CD4-positive, CD25-positive, alpha-beta regulatory T cell (primary cell): Measurements from ENCODE around the gene RGS12. TPM values are rescaled to one million over a fixed set of nuclear protein-coding genes. Genes with fewer than 3 reads are reported as not detected.

Source experiments
- ATAC-seq, 2 donors: fragments of 150-1000 bp; cut with Tn5 transposase; one replicate each; pipeline ENCODE4 v1.10.0; 2021; ENCODE audit warnings: low read depth in 2 of 2, moderate number of reproducible peaks in 2 of 2, moderate library complexity in 1 of 2
- DNase-seq, 3 donors: peaks; one replicate each; pipeline versions ENCODE4 v3.0.0 to v3.0.0-alpha.2; 2012 to 2022; ENCODE audit warnings: mixed read lengths in 1 of 3
- H3K27ac ChIP-seq: one replicate; pipeline ENCODE4 v1.7.0; 2013; ENCODE audit warnings: mild to moderate bottlenecking, low read length; ENCODE audit not compliant: insufficient read depth, poor library complexity, severe bottlenecking
- H3K27me3 ChIP-seq: one replicate; pipeline ENCODE4 v1.7.0; 2013; ENCODE audit warnings: low read length; ENCODE audit not compliant: control insufficient read depth, insufficient read depth
- H3K36me3 ChIP-seq: one replicate; pipeline ENCODE4 v1.7.0; 2013; ENCODE audit warnings: mild to moderate bottlenecking, low read length, moderate library complexity; ENCODE audit not compliant: control insufficient read depth, insufficient read depth
- H3K4me1 ChIP-seq: 2 replicates; pipeline ENCODE4 v1.7.0; 2013; ENCODE audit warnings: mild to moderate bottlenecking, low read length; ENCODE audit not compliant: insufficient read depth, control insufficient read depth, poor library complexity, severe bottlenecking
- H3K4me3 ChIP-seq: one replicate; pipeline ENCODE4 v1.7.0; 2013; ENCODE audit warnings: low read depth, mild to moderate bottlenecking, low read length, moderate library complexity
- H3K9me3 ChIP-seq, 2 experiments: 1 replicate in 1 of 2; 2 replicates in 1 of 2; pipeline ENCODE4 v1.7.0; 2013; ENCODE audit warnings: low read length in 2 of 2, mild to moderate bottlenecking in 1 of 2, moderate library complexity in 1 of 2; ENCODE audit not compliant: control insufficient read depth in 2 of 2
- H3K27ac Mint-ChIP-seq, 3 donors: one replicate each; pipeline ENCODE4 v1.8.0; 2020 to 2022; ENCODE audit warnings: mild to moderate bottlenecking in 3 of 3, mixed read lengths in 3 of 3, moderate library complexity in 2 of 3
- H3K27me3 Mint-ChIP-seq: one replicate; pipeline ENCODE4 v1.8.0; 2022; ENCODE audit warnings: mild to moderate bottlenecking, mixed read lengths
- H3K36me3 Mint-ChIP-seq: one replicate; pipeline ENCODE4 v1.8.0; 2020; ENCODE audit warnings: mixed read lengths
- H3K4me1 Mint-ChIP-seq, 4 donors: one replicate each; pipeline ENCODE4 v1.8.0; 2020 to 2022; ENCODE audit warnings: mixed read lengths in 4 of 4, mild to moderate bottlenecking in 1 of 4
- H3K4me3 Mint-ChIP-seq, 4 donors: one replicate each; pipeline ENCODE4 v1.8.0; 2020 to 2022; ENCODE audit warnings: mild to moderate bottlenecking in 4 of 4, mixed read lengths in 4 of 4, moderate library complexity in 3 of 4
- H3K9me3 Mint-ChIP-seq, 7 donors: one replicate each; pipeline ENCODE4 v1.8.0; 2020 to 2022; ENCODE audit warnings: mixed read lengths in 7 of 7, mild to moderate bottlenecking in 3 of 7, moderate library complexity in 2 of 7
- polyA plus RNA-seq, 4 donors: library from polyadenylated mRNA; unstranded; fragments of 300-500 nt; fragmentation: Illumina TruSeq; gene quantifications; one replicate each; pipeline ENCODE4 v1.2.3, GENCODE V29; 2021
- total RNA-seq: library from RNA; stranded (reverse); gene quantifications from one replicate; pipeline ENCODE4 v1.2.3, GENCODE V29; 2022

RGS12 gene
- total and polyA plus RNA-seq, 5 donors from 2014 or later = 3.7 to 27.6 (median 6.6) TPM

GRCh38 chr4:3257103-3257555 is 35.7 kb upstream of the RGS12 start:
- no peak overlapping the region for H3K4me3 Mint-ChIP-seq
- no peak overlapping the region for H3K27ac Mint-ChIP-seq
- Histone ChIP-seq H3K27ac (no peak overlapping the region), H3K4me1 (no peaks in the 10 kb centered on the region), H3K27me3 (no peaks in the 10 kb centered on the region), H3K36me3 (no peaks in the 10 kb centered on the region), H3K9me3 (no peaks in the 10 kb centered on the region), H3K4me3 (no peak overlapping the region)
- no peak for ATAC-seq
- H3K4me1 Mint-ChIP-seq = no peaks in the 10 kb centered on the region
- DNase-seq = no peak
- no peaks in the 10 kb centered on the region for H3K9me3 Mint-ChIP-seq
- no peaks in the 10 kb centered on the region for H3K27me3 Mint-ChIP-seq
- no peaks in the 10 kb centered on the region for H3K36me3 Mint-ChIP-seq

GRCh38 chr4:3257556-3258482 is 35.0 kb upstream of the RGS12 start:
- Histone ChIP-seq H3K27me3 (no peaks in the 10 kb centered on the region), H3K4me3 (no peak overlapping the region), H3K9me3 (no peaks in the 10 kb centered on the region), H3K36me3 (no peaks in the 10 kb centered on the region), H3K27ac (no peak overlapping the region), H3K4me1 (no peaks in the 10 kb centered on the region)
- Mint-ChIP-seq H3K36me3 (no peaks in the 10 kb centered on the region), H3K4me3 (no peak overlapping the region), H3K4me1 (no peaks in the 10 kb centered on the region), H3K27me3 (no peaks in the 10 kb centered on the region), H3K27ac (no peak overlapping the region), H3K9me3 (no peaks in the 10 kb centered on the region)
- DNase-seq (no peak), ATAC-seq (no peak)

GRCh38 chr4:3261411-3262207 is 31.2 kb upstream of the RGS12 start:
- no peaks in the 10 kb centered on the region for H3K4me1 ChIP-seq
- no peak overlapping the region for H3K27ac Mint-ChIP-seq
- no peak for ATAC-seq

GRCh38 chr4:3262208-3263052 is 30.4 kb upstream of the RGS12 start:
- Histone ChIP-seq H3K4me1 (no peaks in the 10 kb centered on the region), H3K36me3 (no peaks in the 10 kb centered on the region), H3K4me3 (no peak overlapping the region), H3K27ac (no peak overlapping the region), H3K9me3 (no peaks in the 10 kb centered on the region), H3K27me3 (no peaks in the 10 kb centered on the region)
- H3K4me3 Mint-ChIP-seq = no peak overlapping the region
- no peaks in the 10 kb centered on the region for H3K4me1 Mint-ChIP-seq
- peaks cover 3% of the 10 kb centered on the region for H3K36me3 Mint-ChIP-seq
- H3K9me3 Mint-ChIP-seq = no peaks in the 10 kb centered on the region
- no peaks in the 10 kb centered on the region for H3K27me3 Mint-ChIP-seq
- no peak for DNase-seq
- ATAC-seq = no peak
- H3K27ac Mint-ChIP-seq = no peak overlapping the region

More at GRCh38 chr4:3261411-3262207, 31.2 kb upstream of the RGS12 start:
- Histone ChIP-seq H3K9me3 (no peaks in the 10 kb centered on the region), H3K36me3 (no peaks in the 10 kb centered on the region), H3K27me3 (no peaks in the 10 kb centered on the region), H3K27ac (no peak overlapping the region), H3K4me3 (no peak overlapping the region)
- Mint-ChIP-seq H3K4me3 (no peak overlapping the region), H3K9me3 (no peaks in the 10 kb centered on the region), H3K36me3 (peaks cover 3% of the 10 kb centered on the region), H3K27me3 (no peaks in the 10 kb centered on the region), H3K4me1 (no peaks in the 10 kb centered on the region)
- no peak for DNase-seq

- peaks cover 3% of the 10 kb centered on the region for H3K36me3 Mint-ChIP-seq
- no peaks in the 10 kb centered on the region for H3K4me1 Mint-ChIP-seq
- Histone ChIP-seq H3K27ac (no peak overlapping the region), H3K4me3 (no peak overlapping the region), H3K27me3 (no peaks in the 10 kb centered on the region), H3K36me3 (no peaks in the 10 kb centered on the region), H3K9me3 (no peaks in the 10 kb centered on the region), H3K4me1 (no peaks in the 10 kb centered on the region)
- no peaks in the 10 kb centered on the region for H3K9me3 Mint-ChIP-seq
- DNase-seq = no peak
- no peak overlapping the region for H3K27ac Mint-ChIP-seq
- ATAC-seq = no peak
- H3K4me3 Mint-ChIP-seq = no peak overlapping the region
- H3K27me3 Mint-ChIP-seq = no peaks in the 10 kb centered on the region
Measured at GRCh38 chr4:3263053-3263875, 29.6 kb upstream of the RGS12 start.

- H3K27ac Mint-ChIP-seq = no peak overlapping the region
- no peak overlapping the region for H3K27ac ChIP-seq
- no peak overlapping the region for H3K4me3 Mint-ChIP-seq
- ATAC-seq (no peak), DNase-seq (no peak)
- no peaks in the 10 kb centered on the region for H3K9me3 Mint-ChIP-seq
- no peaks in the 10 kb centered on the region for H3K27me3 ChIP-seq
- no peaks in the 10 kb centered on the region for H3K27me3 Mint-ChIP-seq
- H3K4me1 Mint-ChIP-seq = no peaks in the 10 kb centered on the region
- H3K36me3 Mint-ChIP-seq = peaks cover 3% of the 10 kb centered on the region
- no peaks in the 10 kb centered on the region for H3K36me3 ChIP-seq
- H3K4me1 ChIP-seq = no peaks in the 10 kb centered on the region
- no peaks in the 10 kb centered on the region for H3K9me3 ChIP-seq
- H3K4me3 ChIP-seq = no peak overlapping the region
Measured at GRCh38 chr4:3263876-3264193, 29.0 kb upstream of the RGS12 start.

GRCh38 chr4:3266076-3266475 is 26.7 kb upstream of the RGS12 start:
- Mint-ChIP-seq H3K9me3 (no peaks in the 10 kb centered on the region), H3K27ac (no peak overlapping the region), H3K36me3 (peaks cover 3% of the 10 kb centered on the region), H3K4me1 (no peaks in the 10 kb centered on the region), H3K4me3 (no peak overlapping the region), H3K27me3 (no peaks in the 10 kb centered on the region)
- Histone ChIP-seq H3K36me3 (no peaks in the 10 kb centered on the region), H3K4me3 (no peak overlapping the region), H3K4me1 (no peaks in the 10 kb centered on the region), H3K27ac (no peak overlapping the region), H3K9me3 (no peaks in the 10 kb centered on the region), H3K27me3 (no peaks in the 10 kb centered on the region)
- ATAC-seq (no peak), DNase-seq (no peak)
